A673 (cell line): ENCODE results near the gene GUCY1A1. TPM values are rescaled to one million over a fixed set of nuclear protein-coding genes. Genes with fewer than 3 reads are reported as not detected.

Experiments
- BruUV-seq: library from RNA; stranded (reverse); fragments of 400-500 nt; replicated peaks from 2 replicates; lab custom pipeline; 2021; lab: Mats Ljungman, UMichigan
- CTCF ChIA-PET: fragments of 300-600 bp; sonication (Branson Sonifier 250); formaldehyde crosslinking; loops from one replicate; lab custom pipeline; 2022; ENCODE audit warnings: antibody characterized with exemption; lab: Charles Lee
- POLR2A ChIA-PET: fragments of 300-600 bp; sonication (Branson Sonifier 250); formaldehyde crosslinking; loops from one replicate; lab custom pipeline; 2022; ENCODE audit warnings: antibody characterized with exemption; ENCODE audit not compliant: low non-redundant PET; lab: Charles Lee
- DNase-seq: peaks from one replicate; pipeline ENCODE4 v3.0.0-alpha.2; 2015; ENCODE audit warnings: low spot score
- H3K27ac ChIP-seq: fragments of 200-600 bp; sonication (generic); 2 replicates; pipeline ENCODE4 v1.5.1; 2016; ENCODE audit warnings: mixed run types, low read depth, mild to moderate bottlenecking, mixed read lengths, antibody characterized with exemption, low read length; ENCODE audit not compliant: poor library complexity, severe bottlenecking
- H3K27me3 ChIP-seq: fragments of 200-600 bp; sonication (generic); replicated peaks from 2 replicates; pipeline ENCODE4 v1.6.1; 2017; ENCODE audit warnings: mixed run types, low read depth, mild to moderate bottlenecking, mixed read lengths, antibody characterized with exemption, low read length; ENCODE audit not compliant: insufficient read depth, poor library complexity
- H3K36me3 ChIP-seq: fragments of 200-600 bp; sonication (generic); 2 replicates; pipeline ENCODE4 v1.6.1; 2016; ENCODE audit warnings: mixed run types, mild to moderate bottlenecking, mixed read lengths, antibody characterized with exemption, low read length; ENCODE audit not compliant: insufficient read depth, poor library complexity, severe bottlenecking
- H3K4me1 ChIP-seq: fragments of 200-600 bp; sonication (generic); 2 replicates; pipeline ENCODE4 v1.6.1; 2017; ENCODE audit warnings: mixed run types, mild to moderate bottlenecking, mixed read lengths, antibody characterized with exemption, low read length; ENCODE audit not compliant: insufficient read depth, poor library complexity, severe bottlenecking
- H3K4me3 ChIP-seq: fragments of 200-600 bp; sonication (generic); 2 replicates; pipeline ENCODE4 v1.5.1; 2016; ENCODE audit warnings: low read depth, mixed run types, mild to moderate bottlenecking, mixed read lengths, low read length; ENCODE audit not compliant: poor library complexity, severe bottlenecking
- H3K9me3 ChIP-seq: fragments of 200-600 bp; sonication (generic); 2 replicates; pipeline ENCODE4 v1.6.1; 2016; ENCODE audit warnings: mixed run types, low read depth, mild to moderate bottlenecking, mixed read lengths, antibody characterized with exemption, low read length; ENCODE audit not compliant: poor library complexity, severe bottlenecking
- EZH2 ChIP-seq: fragments of 200-600 bp; sonication (generic); IDR thresholded peaks from 2 replicates; pipeline ENCODE4 v1.6.1; 2017; ENCODE audit warnings: borderline replicate concordance, low read depth, mild to moderate bottlenecking, mixed read lengths, antibody characterized with exemption, low read length; ENCODE audit not compliant: poor library complexity, severe bottlenecking
- intact Hi-C: fragments of 100-400 bp; cut with micrococcal nuclease; formaldehyde crosslinking; loops from one replicate; pipeline ENCODE4 v1.10.0; 2022; ENCODE audit not compliant: unreplicated experiment
- total RNA-seq: library from RNA; stranded (reverse); gene quantifications from 2 replicates; pipeline ENCODE4 v1.2.3, GENCODE V29; 2021
- TF ChIP-seq, protein P1 (sequence below): fragments of 300-800, 200-600 bp; sonication (generic); conservative IDR thresholded peaks from 2 replicates; pipeline ENCODE4 v1.5.1; 2017; ENCODE audit warnings: low read depth, mild to moderate bottlenecking, antibody characterized with exemption, low read length, moderate library complexity, mixed read lengths

GUCY1A1 gene
- total RNA-seq, 1 experiment from 2014 or later, result 0.37 TPM

DNA sequence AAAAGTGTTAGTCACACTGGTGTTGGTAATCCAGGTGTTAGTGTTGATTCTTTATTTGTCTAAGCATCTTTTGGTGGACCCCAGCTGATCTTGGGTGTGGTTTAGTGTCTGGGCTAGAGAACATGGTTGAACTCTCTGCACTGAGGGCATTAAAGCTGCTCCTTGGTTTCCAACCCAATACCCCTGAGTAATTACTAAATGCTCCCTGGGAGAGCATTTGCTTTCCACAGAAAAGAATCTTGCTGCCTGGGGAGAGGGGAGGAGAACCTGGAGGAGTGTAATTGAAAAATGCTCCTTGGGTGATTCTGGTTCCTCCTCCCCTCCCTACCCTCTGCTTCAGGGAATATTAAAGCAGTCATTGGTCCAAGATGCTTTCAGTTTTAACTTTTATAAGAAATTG lies 95.3 kb downstream of the GUCY1A1 start:
- no peak for DNase-seq
- CTCF ChIA-PET, result interaction anchor here (0.6 kb wide), 1 partner anchor 17 kb away, joined by 3 read pairs; no protein-coding TSS in a partner anchor

DNA sequence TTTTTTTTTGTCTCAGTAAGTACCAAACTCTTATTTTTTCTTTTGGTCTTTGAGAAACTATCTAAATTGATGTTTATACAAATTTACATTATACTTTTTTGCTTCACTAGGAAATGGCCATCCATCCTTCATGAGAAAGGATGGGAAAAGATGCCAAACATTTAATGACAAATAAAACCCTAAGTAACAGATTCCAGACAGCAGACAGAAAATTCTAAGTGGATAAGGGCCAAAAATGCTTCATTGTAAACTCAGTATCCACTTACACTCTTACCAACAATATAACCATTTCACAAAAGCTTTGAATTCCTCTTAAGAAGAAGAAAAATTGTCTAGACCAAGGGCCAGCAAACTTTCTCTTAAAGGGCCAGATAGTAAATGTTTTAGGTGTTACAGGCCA lies 95.7 kb downstream of the GUCY1A1 start:
- Histone ChIP-seq H3K4me3 (no peak overlapping the region), H3K9me3 (no peaks in the 10 kb centered on the region), H3K27ac (no peak overlapping the region), H3K4me1 (no peaks in the 10 kb centered on the region), H3K36me3 (no peaks in the 10 kb centered on the region), H3K27me3 (peaks cover 34% of the 10 kb centered on the region)
- DNase-seq, result no peak
- no peak for TF ChIP-seq EZH2
- TF ChIP-seq, protein P1, sequence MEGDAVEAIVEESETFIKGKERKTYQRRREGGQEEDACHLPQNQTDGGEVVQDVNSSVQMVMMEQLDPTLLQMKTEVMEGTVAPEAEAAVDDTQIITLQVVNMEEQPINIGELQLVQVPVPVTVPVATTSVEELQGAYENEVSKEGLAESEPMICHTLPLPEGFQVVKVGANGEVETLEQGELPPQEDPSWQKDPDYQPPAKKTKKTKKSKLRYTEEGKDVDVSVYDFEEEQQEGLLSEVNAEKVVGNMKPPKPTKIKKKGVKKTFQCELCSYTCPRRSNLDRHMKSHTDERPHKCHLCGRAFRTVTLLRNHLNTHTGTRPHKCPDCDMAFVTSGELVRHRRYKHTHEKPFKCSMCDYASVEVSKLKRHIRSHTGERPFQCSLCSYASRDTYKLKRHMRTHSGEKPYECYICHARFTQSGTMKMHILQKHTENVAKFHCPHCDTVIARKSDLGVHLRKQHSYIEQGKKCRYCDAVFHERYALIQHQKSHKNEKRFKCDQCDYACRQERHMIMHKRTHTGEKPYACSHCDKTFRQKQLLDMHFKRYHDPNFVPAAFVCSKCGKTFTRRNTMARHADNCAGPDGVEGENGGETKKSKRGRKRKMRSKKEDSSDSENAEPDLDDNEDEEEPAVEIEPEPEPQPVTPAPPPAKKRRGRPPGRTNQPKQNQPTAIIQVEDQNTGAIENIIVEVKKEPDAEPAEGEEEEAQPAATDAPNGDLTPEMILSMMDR, result no peak
- intact Hi-C loops, result no loop called here
- BruUV-seq, result no TSS peak
- ChIA-PET CTCF (interaction anchor here (0.6 kb wide), 1 partner anchor 16 kb away, joined by 3 read pairs; no protein-coding TSS in a partner anchor), POLR2A (no interaction called here)

More for the DNA sequence above, 95.3 kb downstream of the GUCY1A1 start:
- H3K4me3 ChIP-seq, result no peak overlapping the region
- no peak overlapping the region for H3K27ac ChIP-seq
- H3K36me3 ChIP-seq, result no peaks in the 10 kb centered on the region
- intact Hi-C loops, result no loop called here
- H3K9me3 ChIP-seq, result no peaks in the 10 kb centered on the region
- no TSS peak for BruUV-seq
- H3K4me1 ChIP-seq, result no peaks in the 10 kb centered on the region
- peaks cover 34% of the 10 kb centered on the region for H3K27me3 ChIP-seq
- TF ChIP-seq EZH2, result no peak
- TF ChIP-seq, protein P1, result no peak
- POLR2A ChIA-PET, result no interaction called here

DNA sequence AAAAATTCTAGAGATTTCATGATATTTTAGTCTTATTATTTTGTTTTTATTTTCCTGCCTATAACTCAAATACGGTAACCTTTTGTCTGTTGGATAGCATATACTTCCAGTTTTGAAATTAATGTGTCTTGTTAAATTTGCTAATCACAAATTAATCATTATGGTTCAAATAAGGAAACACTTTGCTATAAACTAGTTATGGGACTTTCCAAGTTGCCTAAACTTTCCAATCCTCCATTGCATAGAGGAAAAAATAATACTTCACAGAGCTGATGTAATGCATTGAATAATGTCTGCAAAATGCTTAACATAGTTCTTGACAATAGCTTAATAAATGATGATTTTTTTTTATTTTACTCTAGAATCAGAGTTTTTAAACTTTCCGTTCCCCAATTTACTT lies 96.9 kb downstream of the GUCY1A1 start:
- peaks cover 32% of the 10 kb centered on the region for H3K27me3 ChIP-seq
- no peaks in the 10 kb centered on the region for H3K36me3 ChIP-seq
- TF ChIP-seq EZH2, result no peak
- TF ChIP-seq, protein P1, result no peak
- ChIA-PET CTCF (no interaction called here), POLR2A (no interaction called here)
- BruUV-seq, result no TSS peak
- no peak for DNase-seq
- no peaks in the 10 kb centered on the region for H3K4me1 ChIP-seq
- no peak overlapping the region for H3K27ac ChIP-seq
- intact Hi-C loops, result no loop called here
- no peaks in the 10 kb centered on the region for H3K9me3 ChIP-seq
- no peak overlapping the region for H3K4me3 ChIP-seq
